Stimulated activated effector memory CD8-positive, alpha-beta T cell treated with anti-CD3 and anti-CD28 coated beads, Interleukin-12 subunit alpha, Interleukin-12 subunit beta, amount 100 ng/mL, for 72 hours (primary cell): Measurements from ENCODE around the gene ZNF777.
A peak's percentile ranks its signal among the peaks of the same experiment; 100 is the strongest.
"Not testable (repeated sequence)": the region's sequence is repeated elsewhere in the genome, so short reads cannot be mapped to it uniquely, and the experiment has no call there.

Experiments used
- ATAC-seq: fragments of 150-1000 bp; cut with Tn5 transposase; 2 replicates; pipeline ENCODE4 v1.10.0; 2021
- DNase-seq, 2 donors: peaks; one replicate each; pipeline ENCODE4 v3.0.0; 2021 to 2022; ENCODE audit warnings: low spot score in 2 of 2
- H3K27ac Mint-ChIP-seq: one replicate; pipeline ENCODE4 v1.8.0; 2022; ENCODE audit warnings: mild to moderate bottlenecking, mixed read lengths
- H3K36me3 Mint-ChIP-seq: one replicate; pipeline ENCODE4 v1.8.0; 2022; ENCODE audit warnings: mild to moderate bottlenecking, mixed read lengths
- H3K4me1 Mint-ChIP-seq: one replicate; pipeline ENCODE4 v1.8.0; 2022; ENCODE audit warnings: mixed read lengths
- H3K4me3 Mint-ChIP-seq: one replicate; pipeline ENCODE4 v1.8.0; 2022; ENCODE audit warnings: mild to moderate bottlenecking, mixed read lengths
- H3K9me3 Mint-ChIP-seq: one replicate; pipeline ENCODE4 v1.8.0; 2022; ENCODE audit warnings: mixed read lengths

The ZNF777 gene

GRCh38 chr7:149460493-149461277, at the start of gene ZNF777:
Gene ZNF777 (minus strand): TSS chr7:149461062. CDS start chr7:149456022, 5,040 bp downstream.
- Mint-ChIP-seq H3K4me1 (peaks cover 26% of the 10 kb centered on the region), H3K36me3 (peaks cover 10% of the 10 kb centered on the region), H3K9me3 (no peaks in the 10 kb centered on the region), H3K27ac (peak within 1 kb of the TSS; percentile 82), H3K4me3 (peak within 1 kb of the TSS; percentile 82)
- ATAC-seq (peak; percentile 96), DNase-seq (peak; percentile 55 to 87)

- no peaks in the 10 kb centered on the region for H3K36me3 Mint-ChIP-seq
- H3K4me3 Mint-ChIP-seq: no peak overlapping the region
- ATAC-seq: no peak
- peaks cover 30% of the 10 kb centered on the region for H3K9me3 Mint-ChIP-seq
- DNase-seq: no peak
- no peaks in the 10 kb centered on the region for H3K4me1 Mint-ChIP-seq
- H3K27ac Mint-ChIP-seq: no peak overlapping the region
Observed at GRCh38 chr7:149510248-149510647, 49.4 kb upstream of the ZNF777 start.

GRCh38 chr7:149509774-149510173, 48.9 kb upstream of the ZNF777 start:
- Mint-ChIP-seq H3K4me3 (no peak overlapping the region), H3K36me3 (no peaks in the 10 kb centered on the region), H3K9me3 (peaks cover 34% of the 10 kb centered on the region), H3K27ac (no peak overlapping the region), H3K4me1 (no peaks in the 10 kb centered on the region)
- ATAC-seq: no peak
- DNase-seq: no peak

GRCh38 chr7:149505551-149505950, 44.7 kb upstream of the ZNF777 start:
- no peak for ATAC-seq
- H3K36me3 Mint-ChIP-seq: no peaks in the 10 kb centered on the region
- H3K4me3 Mint-ChIP-seq: no peak overlapping the region
- H3K4me1 Mint-ChIP-seq: peaks cover 4% of the 10 kb centered on the region
- no peak for DNase-seq
- H3K9me3 Mint-ChIP-seq: peaks cover 15% of the 10 kb centered on the region
- H3K27ac Mint-ChIP-seq: no peak overlapping the region

- Mint-ChIP-seq H3K27ac (no peak overlapping the region), H3K36me3 (peaks cover 5% of the 10 kb centered on the region), H3K4me3 (no peak overlapping the region), H3K4me1 (peaks cover 19% of the 10 kb centered on the region), H3K9me3 (peaks cover 8% of the 10 kb centered on the region)
- no peak for ATAC-seq
- DNase-seq: no peak
Observed at GRCh38 chr7:149501651-149502050, 40.8 kb upstream of the ZNF777 start.

- peaks cover 9% of the 10 kb centered on the region for H3K36me3 Mint-ChIP-seq
- peak overlapping the region; percentile 27 for H3K27ac Mint-ChIP-seq
- H3K4me3 Mint-ChIP-seq: no peak overlapping the region
- H3K4me1 Mint-ChIP-seq: peaks cover 26% of the 10 kb centered on the region
- DNase-seq (no peak), ATAC-seq (no peak)
- H3K9me3 Mint-ChIP-seq: peaks cover 4% of the 10 kb centered on the region
Observed at GRCh38 chr7:149500910-149501309, 40.0 kb upstream of the ZNF777 start.

GRCh38 chr7:149500201-149500600, 39.3 kb upstream of the ZNF777 start:
- DNase-seq (peak in 1 of 2 donors; percentile 47), ATAC-seq (no peak)
- Mint-ChIP-seq H3K4me3 (no peak overlapping the region), H3K27ac (peak overlapping the region; percentile 27), H3K9me3 (peaks cover 4% of the 10 kb centered on the region), H3K4me1 (peaks cover 33% of the 10 kb centered on the region), H3K36me3 (peaks cover 13% of the 10 kb centered on the region)

GRCh38 chr7:149498811-149499210, 37.9 kb upstream of the ZNF777 start:
- DNase-seq (no peak), ATAC-seq (no peak)
- Mint-ChIP-seq H3K27ac (no peak overlapping the region), H3K4me1 (peaks cover 38% of the 10 kb centered on the region), H3K4me3 (no peak overlapping the region), H3K36me3 (peaks cover 22% of the 10 kb centered on the region), H3K9me3 (no peaks in the 10 kb centered on the region)

GRCh38 chr7:149497467-149498261, 36.8 kb upstream of the ZNF777 start, which contains the start of gene ZNF746:
Gene ZNF746 (minus strand): TSS chr7:149497809. CDS start chr7:149497536, 273 bp downstream.
- Mint-ChIP-seq H3K36me3 (peaks cover 32% of the 10 kb centered on the region), H3K9me3 (no peaks in the 10 kb centered on the region), H3K27ac (peak within 1 kb of the TSS; percentile 98), H3K4me1 (peaks cover 44% of the 10 kb centered on the region), H3K4me3 (peak within 1 kb of the TSS; percentile 97)
- DNase-seq (peak; percentile 74 to 84), ATAC-seq (peak; percentile 95)

- Mint-ChIP-seq H3K9me3 (no peaks in the 10 kb centered on the region), H3K27ac (peak overlapping the region; percentile 98), H3K4me1 (peaks cover 44% of the 10 kb centered on the region), H3K4me3 (peak overlapping the region; percentile 97), H3K36me3 (peaks cover 41% of the 10 kb centered on the region)
- DNase-seq: peak; percentile 34 to 74
- ATAC-seq: peak; percentile 51
Observed at GRCh38 chr7:149496642-149497391, 36.0 kb upstream of the ZNF777 start.

- peak overlapping the region; percentile 97 for H3K4me3 Mint-ChIP-seq
- peak in 1 of 2 donors; percentile 52 for DNase-seq
- no peaks in the 10 kb centered on the region for H3K9me3 Mint-ChIP-seq
- peak overlapping the region; percentile 98 for H3K27ac Mint-ChIP-seq
- no peak for ATAC-seq
- H3K36me3 Mint-ChIP-seq: peaks cover 49% of the 10 kb centered on the region
- peaks cover 44% of the 10 kb centered on the region for H3K4me1 Mint-ChIP-seq
Observed at GRCh38 chr7:149495785-149496641, 35.2 kb upstream of the ZNF777 start.

GRCh38 chr7:149494738-149495368, 34.0 kb upstream of the ZNF777 start:
- Mint-ChIP-seq H3K27ac (peak overlapping the region; percentile 98), H3K4me1 (peaks cover 43% of the 10 kb centered on the region), H3K9me3 (no peaks in the 10 kb centered on the region), H3K36me3 (peaks cover 61% of the 10 kb centered on the region), H3K4me3 (peak overlapping the region; percentile 97)
- ATAC-seq (no peak), DNase-seq (no peak)

- Mint-ChIP-seq H3K36me3 (peaks cover 69% of the 10 kb centered on the region), H3K4me1 (peaks cover 46% of the 10 kb centered on the region)
- not testable (repeated sequence) for H3K9me3 Mint-ChIP-seq, H3K27ac Mint-ChIP-seq, DNase-seq, ATAC-seq, H3K4me3 Mint-ChIP-seq
Observed at GRCh38 chr7:149493975-149494374, 33.1 kb upstream of the ZNF777 start.

- DNase-seq: no peak
- no peak for ATAC-seq
- no peak overlapping the region for H3K4me3 Mint-ChIP-seq
- H3K36me3 Mint-ChIP-seq: peaks cover 75% of the 10 kb centered on the region
- peak overlapping the region; percentile 57 for H3K27ac Mint-ChIP-seq
- H3K9me3 Mint-ChIP-seq: no peaks in the 10 kb centered on the region
- peaks cover 46% of the 10 kb centered on the region for H3K4me1 Mint-ChIP-seq
Observed at GRCh38 chr7:149493366-149493765, 32.5 kb upstream of the ZNF777 start.
